Ovary (tissue), 9 donors: ENCODE measurements around the gene MST1. TPM values are rescaled to one million over a fixed set of nuclear protein-coding genes. Genes with fewer than 3 reads are reported as not detected.

Experiments
- DNase-seq, 5 donors: peaks; one replicate each; pipeline ENCODE4 v3.0.0-alpha.2; 2019 to 2020
- H3K27ac ChIP-seq, 2 donors: fragments of 200-600 bp; one replicate each; pipeline versions ENCODE4 v1.5.1 to v1.8.0; 2019 to 2022
- H3K27me3 ChIP-seq: fragments of 200-600 bp; one replicate; pipeline ENCODE4 v1.8.0; 2022
- H3K36me3 ChIP-seq: fragments of 200-600 bp; sonication (generic); one replicate; pipeline ENCODE4 v1.5.1; 2019
- H3K4me1 ChIP-seq: one replicate; pipeline ENCODE4 v1.8.1; 2013; ENCODE audit warnings: mild to moderate bottlenecking, moderate library complexity; ENCODE audit not compliant: insufficient read depth
- H3K4me3 ChIP-seq: fragments of 200-600 bp; sonication (generic); one replicate; pipeline ENCODE4 v1.5.1; 2017
- H3K9me3 ChIP-seq, 2 donors: fragments of 200-600 bp in 1 of 2; sonication (generic) in 1 of 2; one replicate each; pipeline versions ENCODE4 v1.5.1 to v1.8.1; 2013 to 2019; ENCODE audit warnings: mild to moderate bottlenecking in 1 of 2, moderate library complexity in 1 of 2
- CTCF ChIP-seq, 3 donors: fragments of 450-650 bp in 2 of 3; fragments of 200-600 bp in 1 of 3; IDR thresholded peaks; one replicate each; pipeline versions ENCODE4 v1.5.1 to v1.8.0; 2016 to 2022; ENCODE audit warnings: antibody characterized with exemption in 3 of 3, mild to moderate bottlenecking in 1 of 3
- EP300 ChIP-seq: sonication (generic); formaldehyde crosslinking; IDR thresholded peaks from one replicate; pipeline ENCODE4 v1.6.1; 2017; ENCODE audit warnings: antibody characterized with exemption
- POLR2A ChIP-seq: fragments of 450-650 bp; IDR thresholded peaks from one replicate; pipeline ENCODE4 v1.6.1; 2017; ENCODE audit warnings: antibody characterized with exemption, mild to moderate bottlenecking, moderate library complexity
- WGBS, 3 donors: extraction: QIAGEN DNeasy Blood & Tissue Kit in 1 of 3; methylation state at CpG; one replicate each; pipeline versions ENCODE4 v1.1.5 to v1.1.7; 2013 to 2017; 5-methylcytosine and 5-hydroxymethylcytosine counted together
- intact Hi-C, 4 donors: fragments of 100-400 bp; cut with DNase I; formaldehyde crosslinking; loops; one replicate each; pipeline versions ENCODE4 v1.11.0 to v1.15.1; 2022 to 2023
- polyA plus RNA-seq, 2 donors: library from polyadenylated mRNA; stranded (reverse); fragments of 200-250 nt in 1 of 2; fragments of 350-450 nt in 1 of 2; fragmentation: Illumina TruSeq in 1 of 2; extraction: RNeasy Lipid Tissue Mini Kit (QIAGEN cat#74804) in 1 of 2; gene quantifications; one replicate each; pipeline ENCODE4 v1.2.3, GENCODE V29; 2013 to 2014
- total RNA-seq, 7 donors: library from RNA; depleted of rRNA in 2 of 7; stranded (reverse); fragments of >200 nt in 2 of 7; fragmentation: NEBNext Ultra II Directional in 3 of 7; extraction: Animal tissue kit (Norgen Biotek cat#: 25700) in 3 of 7; gene quantifications; one replicate each; pipeline versions ENCODE4 v1.1.0 to v1.2.4, GENCODE V29; 2016 to 2023
- donor health status: DM: no; HTN: no; CAD: no; lungs with moderate emphysema.
- donor health status: DM: no; HTN: no; CAD: no.
- donor health status: Bipolar disorder and iron deficiency.
- donor health status: DM: yes; HTN: yes; CAD: no.
- donor health status: DM: no; HTN: no; CAD: no.
- donor health status: DM: yes; HTN: yes; CAD: no.

MST1 gene
- total and polyA plus RNA-seq, 9 donors = 3.5 to 91.0 (median 17.3) TPM

GRCh38 chr3:49647741-49648140 is 41.5 kb downstream of the MST1 start:
- no peaks in the 10 kb centered on the region for H3K9me3 ChIP-seq
- H3K27me3 ChIP-seq = no peaks in the 10 kb centered on the region
- intact Hi-C loops = no loop called here
- H3K36me3 ChIP-seq = no peaks in the 10 kb centered on the region
- no peak for TF ChIP-seq EP300
- TF ChIP-seq CTCF (IDR thresholded peaks at IDR 0.05) = no peak
- no peak for TF ChIP-seq POLR2A
- WGBS, 3 donors = 63 to 79% (median 71%) methylated on average over 2 of the region's 2 CpGs
- H3K27ac ChIP-seq = no peak overlapping the region
- no peak overlapping the region for H3K4me3 ChIP-seq
- no peaks in the 10 kb centered on the region for H3K4me1 ChIP-seq
- DNase-seq = no peak

GRCh38 chr3:49646236-49646635 is 43.0 kb downstream of the MST1 start:
- no peaks in the 10 kb centered on the region for H3K9me3 ChIP-seq
- no peak for DNase-seq
- 62 to 74% (median 66%) methylated on average over 3 of the region's 3 CpGs for WGBS, 3 donors
- intact Hi-C loops = no loop called here
- H3K4me1 ChIP-seq = no peaks in the 10 kb centered on the region
- no peak overlapping the region for H3K27ac ChIP-seq
- no peaks in the 10 kb centered on the region for H3K36me3 ChIP-seq
- H3K4me3 ChIP-seq = no peak overlapping the region
- TF ChIP-seq CTCF (IDR thresholded peaks at IDR 0.05) (no peak), EP300 (no peak), POLR2A (no peak)
- H3K27me3 ChIP-seq = no peaks in the 10 kb centered on the region

- TF ChIP-seq POLR2A = no peak
- no peak for TF ChIP-seq EP300
- TF ChIP-seq CTCF (IDR thresholded peaks at IDR 0.05) = no peak
- H3K4me1 ChIP-seq = no peaks in the 10 kb centered on the region
- no peaks in the 10 kb centered on the region for H3K27me3 ChIP-seq
- DNase-seq = no peak
- H3K9me3 ChIP-seq = no peaks in the 10 kb centered on the region
- intact Hi-C loops = no loop called here
- WGBS, 3 donors = 84 to 87% (median 85%) methylated on average over 8 of the region's 8 CpGs
- H3K36me3 ChIP-seq = no peaks in the 10 kb centered on the region
- no peak overlapping the region for H3K4me3 ChIP-seq
- H3K27ac ChIP-seq = no peak overlapping the region
These were observed 44.6 kb downstream of the MST1 start for GRCh38 chr3:49644684-49645083.

DNA sequence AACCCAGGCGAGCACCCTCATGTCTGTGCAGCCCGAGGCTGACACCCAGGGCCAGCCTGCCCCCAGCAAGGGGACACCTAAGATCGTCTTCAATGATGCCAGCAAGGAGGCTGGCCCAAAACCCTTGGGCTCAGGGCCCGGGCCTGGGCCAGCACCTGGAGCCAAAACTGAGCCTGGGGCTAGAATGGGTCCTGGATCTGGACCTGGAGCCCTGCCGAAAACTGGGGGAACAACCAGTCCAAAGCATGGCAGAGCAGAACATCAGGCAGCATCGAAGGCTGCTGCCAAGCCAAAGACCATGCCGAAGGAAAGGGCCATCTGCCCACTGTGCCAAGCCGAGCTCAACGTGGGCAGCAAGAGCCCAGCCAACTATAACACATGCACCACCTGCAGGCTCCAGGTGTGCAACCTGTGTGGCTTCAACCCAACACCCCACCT is 46.5 kb downstream of the MST1 start:
- TF ChIP-seq EP300 (no peak), CTCF (IDR thresholded peaks at IDR 0.05) (no peak), POLR2A (no peak)
- Histone ChIP-seq H3K27me3 (no peaks in the 10 kb centered on the region), H3K27ac (no peak overlapping the region), H3K4me1 (no peaks in the 10 kb centered on the region), H3K4me3 (no peak overlapping the region), H3K9me3 (no peaks in the 10 kb centered on the region), H3K36me3 (no peaks in the 10 kb centered on the region)
- no peak for DNase-seq
- 89 to 96% (median 90%) methylated on average over 5 to 9 of the region's 9 CpGs for WGBS, 3 donors
- intact Hi-C loops = no loop called here
